Stimulated activated CD8-positive, alpha-beta memory T cell treated with anti-CD3 and anti-CD28 coated beads, Interleukin-7, amount 100 ng/mL, for 48 hours (primary cell): ENCODE data around the gene VWA3A.
"Not testable (repeated sequence)": the region's sequence is repeated elsewhere in the genome, so short reads cannot be mapped to it uniquely, and the experiment has no call there.

Experiments
- DNase-seq, 2 donors: peaks; one replicate each; pipeline ENCODE4 v3.0.0-alpha.2; 2020; ENCODE audit warnings: low read depth in 1 of 2; ENCODE audit errors: extremely low read depth in 1 of 2

Gene VWA3A

GRCh38 chr16:22132801-22133200 lies 40.5 kb downstream of the VWA3A start:
- no peak for DNase-seq

- DNase-seq: no peak
Measured at GRCh38 chr16:22138482-22138881, 46.1 kb downstream of the VWA3A start.

- no peak for DNase-seq
Measured at GRCh38 chr16:22139008-22139407, 46.7 kb downstream of the VWA3A start.

DNA sequence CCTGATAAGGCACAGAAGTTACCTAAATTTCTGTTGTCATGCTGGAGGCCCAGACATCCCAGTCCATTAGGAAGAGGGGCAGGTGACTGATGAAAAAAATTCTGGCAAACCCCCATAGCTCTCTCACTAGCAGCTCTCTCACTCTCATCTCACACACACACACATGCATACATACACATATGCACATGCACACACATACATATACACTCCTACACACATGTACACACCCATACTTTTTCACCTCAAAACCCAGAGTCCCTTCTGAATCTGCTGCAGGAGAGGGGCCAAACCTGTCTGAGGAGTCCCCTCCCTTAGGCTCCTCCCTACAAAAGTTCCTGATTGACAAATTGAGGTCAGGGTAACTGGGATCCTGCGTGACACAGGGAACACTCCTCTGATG lies 47.4 kb downstream of the VWA3A start:
- DNase-seq: no peak

DNA sequence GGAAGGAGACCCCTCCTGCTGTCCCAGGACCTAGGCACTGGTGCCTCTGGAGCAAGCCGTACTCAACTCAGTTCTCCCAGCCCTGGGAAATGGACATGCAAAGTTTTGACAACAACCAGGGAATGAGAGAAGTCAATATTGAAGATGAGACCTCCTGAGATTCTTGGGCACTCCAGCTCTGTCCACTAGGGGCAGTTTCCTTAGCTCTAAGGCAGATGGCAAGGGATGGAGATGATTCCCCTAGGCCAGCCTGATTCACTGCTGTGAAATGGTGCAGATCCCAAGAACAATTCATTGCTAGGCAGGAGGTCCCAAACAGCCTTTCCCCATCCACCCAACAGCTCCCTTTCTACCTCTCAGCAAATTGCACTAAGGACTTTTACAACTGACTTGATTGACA lies 49.4 kb downstream of the VWA3A start:
- no peak for DNase-seq

- DNase-seq: no peak
Measured at GRCh38 chr16:22144520-22144919, 52.2 kb downstream of the VWA3A start.

GRCh38 chr16:22147853-22148252 lies 55.5 kb downstream of the VWA3A start:
- no peak for DNase-seq

DNA sequence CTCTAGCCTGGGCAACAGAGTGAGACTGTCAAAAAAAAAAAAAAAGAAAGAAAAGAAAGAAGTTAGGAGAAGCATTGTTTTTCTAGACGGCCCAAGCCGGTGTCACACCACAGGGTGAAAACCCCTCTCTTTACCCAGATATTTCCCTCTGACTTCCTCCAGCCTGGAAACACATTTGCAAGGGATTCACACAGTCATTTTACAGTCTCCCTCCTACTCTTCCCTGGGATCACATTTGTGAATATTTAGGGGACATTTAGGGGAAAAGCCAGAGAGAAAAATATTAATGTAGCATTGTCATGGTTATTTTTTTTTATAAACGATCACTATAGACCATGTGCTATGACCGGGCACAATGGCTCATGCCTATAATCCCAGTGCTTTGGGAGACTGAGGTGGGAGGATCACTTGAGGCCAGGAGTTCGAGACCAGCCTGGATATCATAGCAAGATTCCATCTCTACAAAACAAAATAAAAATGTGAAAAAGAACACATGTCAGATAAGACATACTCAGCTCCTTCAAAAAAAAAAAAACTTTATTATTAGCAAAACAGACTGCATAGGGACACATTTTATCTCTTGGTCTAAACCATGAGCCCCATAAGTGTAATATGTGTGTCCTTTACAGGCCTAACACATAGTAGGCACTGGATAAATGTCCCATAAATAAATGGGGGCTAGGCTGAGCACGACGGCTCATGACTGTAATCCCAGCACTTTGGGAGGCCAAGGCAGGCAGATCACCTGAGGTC lies 59.1 kb downstream of the VWA3A start:
- no peak for DNase-seq

- no peak for DNase-seq
Measured at GRCh38 chr16:22152316-22152715, 60.0 kb downstream of the VWA3A start.

DNA sequence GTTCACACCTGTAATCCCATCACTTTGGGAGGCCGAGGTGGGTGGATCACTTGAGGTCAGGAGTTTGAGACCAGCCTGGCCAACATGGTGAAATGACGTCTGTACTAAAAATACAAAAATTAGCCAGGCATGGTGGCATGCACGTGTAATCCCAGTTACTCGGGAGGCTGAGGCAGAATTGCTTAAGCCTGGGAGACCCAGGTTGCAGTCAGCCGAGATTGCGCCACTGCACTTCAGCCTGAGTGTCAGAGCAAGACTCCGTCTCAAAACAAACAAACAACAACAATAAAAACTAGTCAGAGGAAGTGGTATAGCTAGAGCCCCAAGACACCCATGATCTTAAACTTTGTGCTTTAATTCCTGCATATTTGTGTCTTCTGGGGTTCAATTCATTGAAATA lies 60.7 kb downstream of the VWA3A start:
- not testable (repeated sequence) for DNase-seq

DNA sequence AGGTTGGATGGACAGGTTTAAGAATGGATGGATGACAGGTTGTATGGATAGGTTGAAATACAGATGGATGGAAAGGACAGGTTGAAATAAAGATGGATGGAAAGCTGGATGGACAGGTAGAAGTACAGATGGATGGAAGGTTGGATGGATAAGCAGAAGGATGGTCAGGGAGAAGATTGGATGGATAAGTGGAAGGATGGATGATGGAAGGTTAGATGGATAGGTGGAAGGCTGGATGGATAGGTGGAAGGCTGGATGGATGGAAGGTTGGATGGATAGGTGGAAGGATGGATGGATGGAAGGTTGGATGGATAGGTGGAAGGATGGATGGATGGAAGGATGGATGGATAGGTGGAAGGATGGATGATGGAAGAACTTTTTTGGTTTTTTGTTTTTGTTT lies 69.1 kb downstream of the VWA3A start:
- DNase-seq: no peak

- peak in 1 of 2 donors; percentile 4 for DNase-seq
Measured at GRCh38 chr16:22161999-22162655, 69.8 kb downstream of the VWA3A start, which contains the start of gene SDR42E2. Gene SDR42E2, plus strand, starts transcription at chr16:22162506. Its CDS starts 3,077 bp downstream, at chr16:22165583.

- no peak for DNase-seq
Measured at GRCh38 chr16:22162656-22163009, 70.3 kb downstream of the VWA3A start.

DNA sequence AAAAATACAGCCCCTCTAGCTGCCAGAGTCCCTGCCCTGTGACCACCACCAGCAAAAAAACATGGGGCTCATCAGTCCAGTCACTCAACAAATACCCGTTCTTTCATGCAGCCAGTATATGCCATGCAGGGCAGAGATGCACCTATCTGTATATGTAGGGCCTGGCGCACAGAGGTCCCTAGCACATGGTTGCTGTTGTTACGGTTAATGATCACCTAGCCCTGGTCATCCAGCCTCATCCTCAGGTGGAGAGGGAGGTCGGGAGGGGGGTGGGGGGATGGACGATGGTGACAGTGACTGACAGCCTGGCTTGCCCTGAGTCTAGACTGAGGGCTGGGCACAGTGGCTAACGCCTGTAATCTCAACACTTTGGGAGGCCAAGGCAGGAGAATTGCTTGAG lies 71.5 kb downstream of the VWA3A start:
- no peak for DNase-seq

DNA sequence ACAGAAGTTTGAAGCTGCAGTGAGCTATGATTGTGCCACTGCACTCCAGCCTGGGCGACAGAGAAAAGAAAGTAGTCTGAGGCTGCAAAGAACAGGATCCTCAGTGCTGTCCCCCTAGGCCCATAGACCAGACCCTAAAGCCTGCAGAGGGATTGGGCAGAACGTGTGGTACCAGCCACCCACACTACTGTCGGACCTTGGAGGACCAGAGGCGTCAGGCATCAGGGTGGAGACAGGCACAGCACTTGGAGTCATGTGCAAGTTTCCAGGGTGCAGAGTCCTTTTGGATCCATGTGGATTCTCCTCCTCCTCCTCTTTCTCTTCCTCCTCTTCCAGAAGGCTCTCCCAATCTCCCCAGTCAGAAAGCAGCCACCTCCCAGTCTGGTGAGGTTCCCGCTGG lies 72.1 kb downstream of the VWA3A start:
- DNase-seq: no peak

- DNase-seq: no peak
Measured at GRCh38 chr16:22165508-22166285, 73.4 kb downstream of the VWA3A start.

DNA sequence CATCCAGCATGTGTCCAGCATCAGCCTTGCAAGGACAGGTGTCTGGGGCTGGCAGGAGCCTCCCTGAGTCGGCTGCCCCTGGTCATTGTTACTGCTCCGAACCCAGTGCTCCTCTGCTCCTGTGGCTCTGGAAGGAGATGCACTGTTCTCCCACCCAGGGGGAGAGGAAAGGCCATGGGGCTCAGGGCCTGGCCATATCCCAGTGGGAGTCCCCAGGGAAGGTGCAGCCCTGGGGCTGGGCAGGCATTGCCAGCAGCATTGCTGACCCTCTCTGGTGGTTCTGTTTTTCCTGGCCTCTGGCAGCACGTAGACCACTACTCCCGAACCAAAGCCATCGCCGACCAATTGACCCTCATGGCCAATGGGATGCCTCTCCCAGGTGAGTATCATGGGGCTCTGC lies 79.6 kb downstream of the VWA3A start:
- DNase-seq: no peak

GRCh38 chr16:22172642-22173041 lies 80.3 kb downstream of the VWA3A start:
- DNase-seq: not testable (repeated sequence)

DNA sequence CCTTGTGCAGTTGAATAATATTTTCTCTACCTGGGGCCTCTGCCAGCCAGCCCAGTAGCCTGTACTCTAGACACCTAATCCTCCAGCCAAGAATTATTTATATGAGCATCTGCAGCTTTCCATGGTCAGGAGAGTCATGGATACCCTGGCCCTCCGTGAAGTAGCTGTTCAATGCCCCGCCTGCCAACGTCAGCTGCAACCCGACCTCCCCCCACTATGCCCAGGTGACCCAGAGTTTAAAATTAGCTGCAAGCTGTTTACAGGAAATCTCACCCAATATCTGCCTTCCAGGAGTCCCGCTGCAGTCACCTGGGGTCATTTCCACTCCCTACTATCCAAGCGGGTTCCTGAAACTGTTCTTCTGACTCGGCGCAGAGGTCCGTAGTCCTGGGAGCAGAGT lies 82.3 kb downstream of the VWA3A start:
- no peak for DNase-seq

DNA sequence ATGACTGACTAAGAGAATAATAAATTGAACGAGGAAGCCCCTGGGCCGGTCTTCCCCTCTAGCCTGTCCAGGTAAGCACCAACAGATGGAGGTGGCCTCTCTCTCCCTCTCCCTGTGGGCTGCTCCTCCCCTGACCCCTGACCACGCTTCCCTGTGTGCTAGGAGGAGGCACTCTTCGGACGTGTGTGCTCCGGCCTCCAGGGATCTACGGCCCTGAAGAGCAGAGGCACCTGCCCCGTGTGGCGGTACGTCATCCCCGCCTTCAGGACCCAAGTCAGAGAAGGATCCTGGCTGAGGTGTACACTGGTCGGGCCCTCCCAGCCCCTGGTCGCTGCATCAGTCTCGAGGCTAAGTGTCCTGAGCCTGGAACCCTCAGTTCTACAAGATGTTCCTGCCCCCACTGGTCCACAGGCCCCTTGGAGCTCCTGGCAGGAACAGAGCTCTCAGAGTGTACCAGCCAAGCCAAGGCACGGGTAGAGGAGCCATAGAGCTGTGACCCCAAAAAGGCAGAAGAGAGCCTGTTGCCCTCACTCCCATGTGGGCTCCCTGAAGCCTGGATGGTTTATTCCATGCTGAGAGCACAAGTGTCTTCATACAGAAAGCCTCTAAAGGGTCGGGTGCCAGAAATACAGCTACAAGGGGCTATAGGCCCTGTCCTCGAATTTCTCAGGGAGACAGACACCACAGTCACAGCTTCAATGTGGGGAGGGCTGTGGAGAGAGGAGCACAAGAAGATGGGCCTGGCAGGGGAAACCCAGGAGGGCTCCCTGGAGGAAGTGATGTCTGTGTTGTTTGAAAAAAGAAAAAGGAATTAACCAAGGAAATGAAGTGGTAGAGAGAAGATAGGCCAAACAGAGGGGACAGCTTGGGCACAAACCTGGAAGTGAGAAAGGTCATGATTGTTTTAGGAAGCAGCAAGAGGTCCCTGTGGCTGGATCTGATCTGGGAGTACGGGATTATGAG lies 85.9 kb downstream of the VWA3A start:
- no peak for DNase-seq

GRCh38 chr16:22181426-22181825 lies 89.1 kb downstream of the VWA3A start:
- DNase-seq: no peak
